Measurements from ENCODE around the gene SMARCAD1. TPM values are rescaled to one million over a fixed set of nuclear protein-coding genes. Genes with fewer than 3 reads are reported as not detected.

The SMARCAD1 gene, protein sequence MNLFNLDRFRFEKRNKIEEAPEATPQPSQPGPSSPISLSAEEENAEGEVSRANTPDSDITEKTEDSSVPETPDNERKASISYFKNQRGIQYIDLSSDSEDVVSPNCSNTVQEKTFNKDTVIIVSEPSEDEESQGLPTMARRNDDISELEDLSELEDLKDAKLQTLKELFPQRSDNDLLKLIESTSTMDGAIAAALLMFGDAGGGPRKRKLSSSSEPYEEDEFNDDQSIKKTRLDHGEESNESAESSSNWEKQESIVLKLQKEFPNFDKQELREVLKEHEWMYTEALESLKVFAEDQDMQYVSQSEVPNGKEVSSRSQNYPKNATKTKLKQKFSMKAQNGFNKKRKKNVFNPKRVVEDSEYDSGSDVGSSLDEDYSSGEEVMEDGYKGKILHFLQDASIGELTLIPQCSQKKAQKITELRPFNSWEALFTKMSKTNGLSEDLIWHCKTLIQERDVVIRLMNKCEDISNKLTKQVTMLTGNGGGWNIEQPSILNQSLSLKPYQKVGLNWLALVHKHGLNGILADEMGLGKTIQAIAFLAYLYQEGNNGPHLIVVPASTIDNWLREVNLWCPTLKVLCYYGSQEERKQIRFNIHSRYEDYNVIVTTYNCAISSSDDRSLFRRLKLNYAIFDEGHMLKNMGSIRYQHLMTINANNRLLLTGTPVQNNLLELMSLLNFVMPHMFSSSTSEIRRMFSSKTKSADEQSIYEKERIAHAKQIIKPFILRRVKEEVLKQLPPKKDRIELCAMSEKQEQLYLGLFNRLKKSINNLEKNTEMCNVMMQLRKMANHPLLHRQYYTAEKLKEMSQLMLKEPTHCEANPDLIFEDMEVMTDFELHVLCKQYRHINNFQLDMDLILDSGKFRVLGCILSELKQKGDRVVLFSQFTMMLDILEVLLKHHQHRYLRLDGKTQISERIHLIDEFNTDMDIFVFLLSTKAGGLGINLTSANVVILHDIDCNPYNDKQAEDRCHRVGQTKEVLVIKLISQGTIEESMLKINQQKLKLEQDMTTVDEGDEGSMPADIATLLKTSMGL
- total RNA-seq, result 10 to 100 TPM; 28.5 to 28.6 TPM

DNA sequence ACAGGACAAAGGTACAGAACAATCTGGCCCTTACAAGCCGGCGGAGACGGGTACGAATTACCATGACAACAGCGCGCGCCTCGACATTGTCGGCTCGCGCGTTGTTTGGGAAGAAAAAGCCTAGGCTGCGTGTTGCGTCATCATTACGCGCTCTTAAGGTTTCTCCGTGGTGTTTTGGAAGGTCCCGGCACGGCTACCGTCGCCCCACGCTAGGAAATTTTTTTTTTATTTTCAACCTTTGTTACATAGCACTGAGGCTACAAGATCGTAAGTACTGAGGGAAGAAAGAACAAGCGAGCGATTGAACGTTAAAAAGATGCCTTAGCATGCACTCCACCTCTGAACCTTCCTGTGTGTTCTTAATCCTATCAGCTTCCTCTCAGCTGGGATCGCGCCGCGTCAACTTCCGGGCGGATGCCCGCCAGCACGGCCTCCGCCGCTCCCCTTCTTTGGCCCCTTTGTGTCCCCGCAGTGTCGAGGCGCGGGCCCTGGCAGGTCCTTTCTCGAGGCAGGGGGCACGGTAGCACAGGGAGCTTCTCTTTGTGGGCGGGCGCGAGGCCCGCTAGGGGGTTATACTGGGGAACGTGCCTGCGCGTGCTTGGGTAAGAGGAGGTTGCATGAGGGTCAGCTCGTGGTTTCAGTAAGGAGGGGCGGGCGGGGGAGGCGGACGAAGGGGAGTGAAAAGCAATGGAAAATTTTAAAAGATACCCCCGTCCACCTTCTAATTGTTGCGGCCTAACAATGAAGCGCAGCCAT, at the start of gene SMARCAD1:
TSS of gene SMARCAD1 (plus strand) at position 397 of the 756 bp plus-strand sequence. CDS start 530 bp downstream, outside the sequence.
- H3K4me3 Mint-ChIP-seq, result peak within 1 kb of the TSS; percentile 98
- intact Hi-C loops (cut with micrococcal nuclease), result no loop called here

DNA sequence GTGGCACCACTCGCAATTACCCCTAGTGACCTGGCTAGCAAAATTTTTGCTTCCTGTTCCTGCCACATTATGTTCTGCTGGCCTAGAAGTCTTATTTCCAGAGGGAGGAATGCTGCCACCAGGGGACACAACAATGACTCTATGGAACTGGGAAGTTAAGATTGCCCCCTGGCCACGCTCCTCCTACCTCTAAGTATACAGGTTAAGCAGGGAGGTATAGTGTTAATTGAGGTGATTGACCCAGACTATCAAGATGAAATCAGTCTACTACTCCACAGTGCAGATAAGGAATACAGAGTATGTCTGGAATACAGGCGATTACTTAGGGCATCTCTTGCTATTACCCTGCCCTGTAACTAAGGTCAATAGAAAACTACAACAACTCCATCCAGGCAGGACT, 48.8 kb upstream of the SMARCAD1 start:
- CTCF ChIA-PET, result no interaction called here
- ATAC-seq, result no peak
- H3K36me3 Mint-ChIP-seq (ENCODE audit: low read depth), result no peaks in the 10 kb centered on the region

More for the DNA sequence above, at the start of gene SMARCAD1:
- Mint-ChIP-seq H3K9me3 (no peaks in the 10 kb centered on the region), H3K36me3 (ENCODE audit: low read depth) (peaks cover 31% of the 10 kb centered on the region), H3K27me3 (peaks cover 3% of the 10 kb centered on the region), H3K4me1 (ENCODE audit: low read depth) (peaks cover 29% of the 10 kb centered on the region), H3K27ac (peak within 1 kb of the TSS; percentile 100)
- TF ChIP-seq, protein P1, sequence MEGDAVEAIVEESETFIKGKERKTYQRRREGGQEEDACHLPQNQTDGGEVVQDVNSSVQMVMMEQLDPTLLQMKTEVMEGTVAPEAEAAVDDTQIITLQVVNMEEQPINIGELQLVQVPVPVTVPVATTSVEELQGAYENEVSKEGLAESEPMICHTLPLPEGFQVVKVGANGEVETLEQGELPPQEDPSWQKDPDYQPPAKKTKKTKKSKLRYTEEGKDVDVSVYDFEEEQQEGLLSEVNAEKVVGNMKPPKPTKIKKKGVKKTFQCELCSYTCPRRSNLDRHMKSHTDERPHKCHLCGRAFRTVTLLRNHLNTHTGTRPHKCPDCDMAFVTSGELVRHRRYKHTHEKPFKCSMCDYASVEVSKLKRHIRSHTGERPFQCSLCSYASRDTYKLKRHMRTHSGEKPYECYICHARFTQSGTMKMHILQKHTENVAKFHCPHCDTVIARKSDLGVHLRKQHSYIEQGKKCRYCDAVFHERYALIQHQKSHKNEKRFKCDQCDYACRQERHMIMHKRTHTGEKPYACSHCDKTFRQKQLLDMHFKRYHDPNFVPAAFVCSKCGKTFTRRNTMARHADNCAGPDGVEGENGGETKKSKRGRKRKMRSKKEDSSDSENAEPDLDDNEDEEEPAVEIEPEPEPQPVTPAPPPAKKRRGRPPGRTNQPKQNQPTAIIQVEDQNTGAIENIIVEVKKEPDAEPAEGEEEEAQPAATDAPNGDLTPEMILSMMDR (IDR thresholded peaks at IDR 0.05), result no peak
- ATAC-seq (peak; percentile 92), DNase-seq (peak; percentile 96)
- POLR2A ChIA-PET, result interaction anchor here (0.6 to 1.2 kb wide), 3 partner anchors 9 to 59 kb away, joined by 3 read pairs; no protein-coding TSS in a partner anchor
- CTCF ChIA-PET, result no interaction called here

DNA sequence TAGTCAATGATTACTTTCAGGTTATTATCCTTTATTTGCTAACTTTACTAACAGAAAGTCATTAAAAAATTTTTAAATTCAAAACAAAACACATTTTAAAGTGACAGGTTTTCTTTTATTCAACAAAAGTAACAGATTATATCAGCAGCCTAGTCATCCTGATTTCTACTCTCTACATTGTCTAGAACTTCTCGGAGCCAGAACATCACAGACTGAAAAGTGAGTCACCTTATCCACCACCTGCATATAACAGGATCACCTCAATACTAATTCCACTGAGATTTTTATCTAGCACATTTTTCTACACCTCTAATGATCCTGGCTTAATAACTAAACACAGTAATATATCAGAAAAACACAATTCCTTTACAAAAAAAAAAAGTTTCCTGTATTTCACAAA, 47.9 kb upstream of the SMARCAD1 start:
- no peaks in the 10 kb centered on the region for H3K9me3 Mint-ChIP-seq
- intact Hi-C loops (cut with micrococcal nuclease), result no loop called here
- DNase-seq, result no peak
- no peak overlapping the region for H3K4me3 Mint-ChIP-seq
- H3K36me3 Mint-ChIP-seq (ENCODE audit: low read depth), result no peaks in the 10 kb centered on the region
- POLR2A ChIA-PET, result no interaction called here
- H3K4me1 Mint-ChIP-seq (ENCODE audit: low read depth), result peaks cover 3% of the 10 kb centered on the region
- ATAC-seq, result no peak
- TF ChIP-seq, protein P1 (IDR thresholded peaks at IDR 0.05), result no peak
- H3K27ac Mint-ChIP-seq, result no peak overlapping the region
- CTCF ChIA-PET, result no interaction called here
- H3K27me3 Mint-ChIP-seq, result no peaks in the 10 kb centered on the region

More for the DNA sequence above, 48.8 kb upstream of the SMARCAD1 start:
- H3K27ac Mint-ChIP-seq, result no peak overlapping the region
- TF ChIP-seq, protein P1 (IDR thresholded peaks at IDR 0.05), result no peak
- no peaks in the 10 kb centered on the region for H3K27me3 Mint-ChIP-seq
- peaks cover 3% of the 10 kb centered on the region for H3K4me1 Mint-ChIP-seq (ENCODE audit: low read depth)
- POLR2A ChIA-PET, result no interaction called here
- H3K9me3 Mint-ChIP-seq, result no peaks in the 10 kb centered on the region
- intact Hi-C loops (cut with micrococcal nuclease), result no loop called here
- DNase-seq, result no peak
- no peak overlapping the region for H3K4me3 Mint-ChIP-seq

DNA sequence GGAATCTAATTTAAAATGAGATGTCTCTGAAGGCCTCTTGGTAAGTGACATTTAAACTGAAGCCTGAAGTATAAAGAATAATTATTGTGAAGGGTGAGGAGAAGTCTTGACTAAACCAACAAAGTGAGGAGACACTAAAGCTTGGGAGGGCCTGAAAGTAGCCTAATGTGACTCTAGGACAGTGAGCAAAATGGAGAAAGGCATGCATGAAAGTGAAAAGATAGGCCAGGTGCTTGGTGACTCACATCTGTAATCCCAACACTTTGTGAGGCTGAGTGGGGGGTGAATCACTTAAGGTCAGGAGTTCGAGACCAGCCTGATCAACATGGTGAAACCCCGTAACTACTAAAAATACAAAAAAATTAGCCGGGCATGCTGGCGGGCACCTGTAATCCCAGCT, 46.9 kb upstream of the SMARCAD1 start:
- Mint-ChIP-seq H3K4me3 (no peak overlapping the region), H3K27me3 (no peaks in the 10 kb centered on the region), H3K9me3 (no peaks in the 10 kb centered on the region), H3K36me3 (ENCODE audit: low read depth) (no peaks in the 10 kb centered on the region), H3K27ac (no peak overlapping the region), H3K4me1 (ENCODE audit: low read depth) (peaks cover 3% of the 10 kb centered on the region)
- ATAC-seq (peak; percentile 45), DNase-seq (peak; percentile 10)
- TF ChIP-seq, protein P1 (IDR thresholded peaks at IDR 0.05), result no peak
- ChIA-PET POLR2A (no interaction called here), CTCF (no interaction called here)
- intact Hi-C loops (cut with micrococcal nuclease), result no loop called here
